ENCODE data around the gene ZNF439. TPM values are rescaled to one million over a fixed set of nuclear protein-coding genes. Genes with fewer than 3 reads are reported as not detected.

ZNF439 gene
- total RNA-seq = 4.8 TPM
- long read RNA-seq, partial matches to known transcripts = 0 of 5 reads
- long read RNA-seq, other reads (novel, unspliced or antisense) = 4 of 5 reads

DNA sequence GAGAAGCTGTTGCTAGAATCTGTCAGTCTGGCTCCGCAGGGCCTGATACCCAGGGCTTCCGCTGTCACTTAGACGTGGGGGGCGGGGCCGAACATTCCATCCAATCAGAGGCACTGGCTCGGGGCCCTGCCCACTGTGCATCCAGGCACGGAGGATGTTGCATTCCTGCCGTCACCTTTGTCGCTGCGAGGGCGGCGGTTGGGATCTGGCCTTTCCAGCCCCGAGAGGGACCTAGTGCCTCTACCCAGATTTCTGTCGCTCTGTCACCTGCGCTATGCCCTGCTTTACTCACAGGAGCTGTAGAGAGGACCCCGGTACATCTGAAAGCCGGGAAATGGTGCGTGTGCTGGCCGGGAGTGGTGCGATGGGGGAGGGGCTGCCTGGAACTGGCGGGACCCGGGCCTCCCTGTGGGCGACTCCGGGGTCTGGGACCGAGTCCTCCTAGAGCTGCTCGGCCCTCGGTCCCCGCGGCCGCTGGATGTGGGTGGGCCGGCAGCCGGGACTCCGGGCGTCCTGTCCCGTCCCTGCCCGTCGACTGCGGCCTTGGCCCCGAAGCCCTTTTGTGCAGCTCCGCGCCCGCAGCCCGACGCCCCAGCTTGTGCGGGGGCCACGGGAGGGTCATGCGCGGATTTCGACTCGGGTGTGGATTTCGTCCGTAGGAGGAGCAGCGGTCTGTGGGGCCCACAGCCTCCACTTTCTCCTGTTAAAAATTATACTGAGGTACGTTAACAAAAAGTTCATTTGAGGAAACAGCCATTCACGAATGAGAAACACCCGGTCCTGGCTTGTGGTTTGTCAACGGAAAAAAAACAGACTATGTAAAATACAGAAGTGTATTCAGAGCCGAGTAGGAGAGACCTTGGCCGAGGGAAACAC lies at the start of gene ZNF439:
TSS of gene ZNF439 (plus strand) at position 133 of the 876 bp plus-strand sequence. CDS start at position 275, 142 bp downstream.
- Histone ChIP-seq H3K27me3 (ENCODE audit: low read depth) (no peaks in the 10 kb centered on the region), H3K9me3 (replicated peaks) (no peaks in the 10 kb centered on the region), H3K27ac (replicated peaks) (peak within 1 kb of the TSS; percentile 71), H3K36me3 (no peaks in the 10 kb centered on the region), H3K4me3 (peak within 1 kb of the TSS; percentile 81), H3K4me1 (peaks cover 22% of the 10 kb centered on the region)
- intact Hi-C loops (cut with micrococcal nuclease) = no loop called here
- TF ChIP-seq, protein P1, sequence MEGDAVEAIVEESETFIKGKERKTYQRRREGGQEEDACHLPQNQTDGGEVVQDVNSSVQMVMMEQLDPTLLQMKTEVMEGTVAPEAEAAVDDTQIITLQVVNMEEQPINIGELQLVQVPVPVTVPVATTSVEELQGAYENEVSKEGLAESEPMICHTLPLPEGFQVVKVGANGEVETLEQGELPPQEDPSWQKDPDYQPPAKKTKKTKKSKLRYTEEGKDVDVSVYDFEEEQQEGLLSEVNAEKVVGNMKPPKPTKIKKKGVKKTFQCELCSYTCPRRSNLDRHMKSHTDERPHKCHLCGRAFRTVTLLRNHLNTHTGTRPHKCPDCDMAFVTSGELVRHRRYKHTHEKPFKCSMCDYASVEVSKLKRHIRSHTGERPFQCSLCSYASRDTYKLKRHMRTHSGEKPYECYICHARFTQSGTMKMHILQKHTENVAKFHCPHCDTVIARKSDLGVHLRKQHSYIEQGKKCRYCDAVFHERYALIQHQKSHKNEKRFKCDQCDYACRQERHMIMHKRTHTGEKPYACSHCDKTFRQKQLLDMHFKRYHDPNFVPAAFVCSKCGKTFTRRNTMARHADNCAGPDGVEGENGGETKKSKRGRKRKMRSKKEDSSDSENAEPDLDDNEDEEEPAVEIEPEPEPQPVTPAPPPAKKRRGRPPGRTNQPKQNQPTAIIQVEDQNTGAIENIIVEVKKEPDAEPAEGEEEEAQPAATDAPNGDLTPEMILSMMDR (IDR thresholded peaks at IDR 0.05; ENCODE audit: borderline replicate concordance) = no peak
- DNase-seq = peak; percentile 95

DNA sequence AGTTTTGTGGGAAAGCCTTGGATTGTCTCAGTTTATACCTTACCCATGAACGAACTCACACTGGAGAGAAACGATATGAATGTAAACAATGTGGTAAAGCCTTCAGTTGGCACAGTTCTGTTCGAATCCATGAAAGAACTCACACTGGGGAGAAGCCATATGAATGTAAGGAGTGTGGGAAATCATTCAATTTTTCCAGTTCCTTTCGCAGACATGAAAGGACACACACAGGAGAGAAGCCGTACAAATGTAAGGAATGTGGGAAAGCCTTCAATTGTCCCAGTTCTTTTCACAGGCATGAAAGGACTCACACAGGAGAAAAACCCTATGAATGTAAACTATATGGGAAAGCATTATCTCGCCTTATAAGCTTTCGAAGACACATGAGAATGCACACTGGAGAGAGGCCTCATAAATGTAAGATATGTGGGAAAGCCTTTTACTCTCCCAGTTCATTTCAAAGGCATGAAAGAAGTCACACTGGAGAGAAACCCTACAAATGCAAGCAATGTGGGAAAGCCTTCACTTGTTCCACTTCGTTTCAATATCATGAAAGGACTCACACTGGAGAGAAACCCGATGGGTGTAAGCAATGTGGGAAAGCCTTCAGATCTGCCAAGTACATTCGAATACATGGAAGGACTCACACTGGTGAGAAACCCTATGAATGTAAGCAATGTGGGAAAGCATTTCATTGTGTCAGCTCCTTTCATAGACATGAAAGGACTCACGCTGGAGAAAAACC lies 42.0 kb upstream of the ZNF439 start:
- DNase-seq = no peak
- peaks cover 44% of the 10 kb centered on the region for H3K9me3 ChIP-seq (replicated peaks)
- H3K36me3 ChIP-seq = peaks cover 51% of the 10 kb centered on the region
- no peaks in the 10 kb centered on the region for H3K4me1 ChIP-seq
- H3K27ac ChIP-seq (replicated peaks) = no peak overlapping the region
- intact Hi-C loops (cut with micrococcal nuclease) = no loop called here
- TF ChIP-seq, protein P1 (IDR thresholded peaks at IDR 0.05; ENCODE audit: borderline replicate concordance) = no peak
- no peaks in the 10 kb centered on the region for H3K27me3 ChIP-seq (ENCODE audit: low read depth)
- no peak overlapping the region for H3K4me3 ChIP-seq

DNA sequence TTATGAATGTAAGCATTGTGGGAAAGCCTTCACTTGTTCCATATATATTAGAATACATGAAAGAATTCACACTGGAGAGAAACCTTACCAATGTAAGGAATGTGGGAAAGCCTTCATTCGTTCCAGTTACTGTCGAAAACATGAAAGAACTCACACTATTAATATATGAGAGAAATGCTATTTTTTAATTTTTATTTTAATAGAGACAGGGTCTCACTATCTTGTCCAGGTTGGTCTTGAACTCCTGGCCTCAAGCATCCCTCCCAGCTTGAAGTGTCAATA lies 41.5 kb upstream of the ZNF439 start:
- H3K36me3 ChIP-seq = peaks cover 51% of the 10 kb centered on the region
- no peaks in the 10 kb centered on the region for H3K4me1 ChIP-seq
- no peak overlapping the region for H3K4me3 ChIP-seq
- H3K27ac ChIP-seq (replicated peaks) = no peak overlapping the region
- intact Hi-C loops (cut with micrococcal nuclease) = no loop called here
- no peak for DNase-seq
- peaks cover 44% of the 10 kb centered on the region for H3K9me3 ChIP-seq (replicated peaks)
- TF ChIP-seq, protein P1 (IDR thresholded peaks at IDR 0.05; ENCODE audit: borderline replicate concordance) = no peak
- no peaks in the 10 kb centered on the region for H3K27me3 ChIP-seq (ENCODE audit: low read depth)

DNA sequence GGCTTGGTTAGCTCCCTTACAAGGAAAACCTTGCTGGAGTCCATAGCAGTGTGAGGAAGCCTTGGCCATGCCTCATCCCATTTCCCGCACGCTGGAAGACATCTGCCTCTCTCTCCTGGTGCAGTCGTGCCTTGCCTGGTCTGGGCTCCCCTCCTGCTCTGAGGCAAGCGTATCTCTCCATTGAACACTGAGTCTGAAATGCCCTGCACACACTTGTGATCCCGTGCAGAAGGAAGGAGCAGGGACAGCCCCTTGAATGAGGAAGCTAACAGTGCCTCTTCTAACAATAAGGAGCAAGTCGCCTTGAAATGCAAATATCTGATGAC lies 34.9 kb upstream of the ZNF439 start:
- Histone ChIP-seq H3K36me3 (peaks cover 7% of the 10 kb centered on the region), H3K9me3 (replicated peaks) (no peaks in the 10 kb centered on the region), H3K4me1 (peaks cover 38% of the 10 kb centered on the region), H3K27me3 (ENCODE audit: low read depth) (no peaks in the 10 kb centered on the region), H3K27ac (replicated peaks) (peak overlapping the region; percentile 97), H3K4me3 (peak overlapping the region; percentile 98)
- TF ChIP-seq, protein P1 (IDR thresholded peaks at IDR 0.05; ENCODE audit: borderline replicate concordance) = no peak
- intact Hi-C loops (cut with micrococcal nuclease) = no loop called here
- no peak for DNase-seq

DNA sequence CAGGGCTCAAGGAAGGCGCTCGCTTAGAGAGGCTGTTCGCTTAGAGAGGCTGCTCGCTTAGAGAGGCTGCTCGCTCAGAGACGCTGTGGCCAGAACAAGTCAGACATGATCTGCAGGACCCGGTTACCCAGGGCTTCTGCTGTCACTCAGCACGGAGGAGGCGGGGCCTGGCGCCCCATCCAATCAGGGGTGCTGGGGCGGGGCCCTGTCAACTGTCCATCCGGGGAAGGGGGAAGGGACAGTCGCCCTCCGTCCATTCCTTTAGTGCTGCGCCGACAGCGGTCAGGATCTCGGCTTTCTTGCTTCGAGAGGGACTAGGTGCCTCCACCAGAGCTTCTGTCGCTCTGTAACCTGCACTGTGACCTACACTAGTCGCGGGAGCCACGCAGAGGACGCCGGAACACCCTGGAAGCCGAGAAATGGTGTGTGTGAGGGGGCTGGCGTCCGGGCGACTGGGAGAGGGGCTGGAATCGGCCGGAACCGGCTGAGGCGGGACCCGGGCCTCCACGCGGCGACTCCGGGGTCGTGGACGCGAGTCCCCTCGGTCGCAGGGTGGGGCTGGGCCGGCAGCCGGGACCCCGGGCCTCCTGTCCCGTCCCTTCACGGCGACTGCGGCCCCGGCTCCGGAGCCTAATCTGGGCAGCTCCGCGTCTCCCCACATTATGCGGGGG lies 34.4 kb upstream of the ZNF439 start, which contains the start of gene ZNF440:
TSS of gene ZNF440 (plus strand) at position 245 of the 671 bp plus-strand sequence. CDS start at position 420, 175 bp downstream.
- peaks cover 4% of the 10 kb centered on the region for H3K36me3 ChIP-seq
- TF ChIP-seq, protein P1 (IDR thresholded peaks at IDR 0.05; ENCODE audit: borderline replicate concordance) = no peak
- H3K4me1 ChIP-seq = peaks cover 38% of the 10 kb centered on the region
- H3K9me3 ChIP-seq (replicated peaks) = no peaks in the 10 kb centered on the region
- peak within 1 kb of the TSS; percentile 98 for H3K4me3 ChIP-seq
- intact Hi-C loops (cut with micrococcal nuclease) = no loop called here
- H3K27ac ChIP-seq (replicated peaks) = peak within 1 kb of the TSS; percentile 97
- peak; percentile 97 for DNase-seq
- no peaks in the 10 kb centered on the region for H3K27me3 ChIP-seq (ENCODE audit: low read depth)

All from left ventricle myocardium inferior (tissue), 1 donor.